ENCODE results near the gene NPW. TPM values are rescaled to one million over a fixed set of nuclear protein-coding genes. Genes with fewer than 3 reads are reported as not detected.
A peak's percentile ranks its signal among the peaks of the same experiment; 100 is the strongest.

Gene NPW
- total and polyA plus RNA-seq, 9 of the 15 experiments (the other 6 are each of a cell fraction or from before 2014, with no cell fraction given): 0.14 to 4.0 (median 2.6) TPM; not detected in 4

- TF ChIP-seq ZNF280B (CRISPR knock-in tag; IDR thresholded peaks at IDR 0.05) (no peak), SREBF1 (IDR thresholded peaks at IDR 0.05; ENCODE audit: borderline replicate concordance, low read depth, low read length) (no peak), NFXL1 (CRISPR knock-in tag; IDR thresholded peaks at IDR 0.05) (no peak), SFPQ (IDR thresholded peaks at IDR 0.05; ENCODE audit: low read depth, low read length) (no peak), POLR2AphosphoS2 (IDR thresholded peaks at IDR 0.05; ENCODE audit: low read length) (no peak), HDAC8 (tag; IDR thresholded peaks at IDR 0.05) (no peak), ZNF79 (CRISPR knock-in tag; IDR thresholded peaks at IDR 0.05; ENCODE audit: low read depth) (no peak), ZNF311 (CRISPR knock-in tag; IDR thresholded peaks at IDR 0.05) (no peak), RB1 (IDR thresholded peaks at IDR 0.05; ENCODE audit: low read depth) (peak; percentile 9; the same call in 1 of the 2 replicates), SP1 (CRISPR knock-in tag; IDR thresholded peaks at IDR 0.05) (no peak), ZNF324 (CRISPR knock-in tag; IDR thresholded peaks at IDR 0.05) (no peak), ARID3A (IDR thresholded peaks at IDR 0.05; ENCODE audit: borderline replicate concordance, low read depth, low read length) (no peak), CLOCK (CRISPR knock-in tag; IDR thresholded peaks at IDR 0.05; ENCODE audit: borderline replicate concordance) (no peak), UBTF (IDR thresholded peaks at IDR 0.05; ENCODE audit: borderline replicate concordance in 1 of 2, low read depth in 2 of 2, low read length in 2 of 2) (0 out of 4 replicates have a peak, but pooled peaks of 1 of the 2 experiments have one; percentile 32), ESRRB (CRISPR knock-in tag; IDR thresholded peaks at IDR 0.05; ENCODE audit: borderline replicate concordance) (no peak)
These were observed 10.3 kb upstream of the NPW start (continued) for GRCh38 chr16:2009164-2009711.

All from K562 (cell line).